HepG2 (cell line): ENCODE data around the gene IZUMO4. TPM values are rescaled to one million over a fixed set of nuclear protein-coding genes. Genes with fewer than 3 reads are reported as not detected.
A peak's percentile ranks its signal among the peaks of the same experiment; 100 is the strongest.
"Not testable (repeated sequence)": the region's sequence is repeated elsewhere in the genome, so short reads cannot be mapped to it uniquely, and the experiment has no call there.

Experiments
- ATAC-seq: fragments of 200-7000 bp; cut with Tn5 transposase; 3 replicates; pipeline ENCODE4 v1.9.1; 2020; ENCODE audit warnings: mild to moderate bottlenecking, moderate library complexity
- BruUV-seq: library from RNA; stranded (reverse); fragments of 400-500 nt; replicated peaks from 2 replicates; lab custom pipeline; 2021; lab: Mats Ljungman, UMichigan
- CTCF ChIA-PET: fragments of 300-600 bp; formaldehyde crosslinking; extraction: SDS; loops from one replicate; lab custom pipeline; 2021; ENCODE audit warnings: low total read pairs, inconsistent platforms, low intra/inter-chr PET ratio; lab: Yijun Ruan, JAX
- POLR2A ChIA-PET: fragments of 350-600 bp; sonication (Branson Sonifier 250); formaldehyde crosslinking; loops from one replicate; lab custom pipeline; 2020; ENCODE audit warnings: antibody characterized with exemption, inconsistent platforms; lab: Yijun Ruan, JAX
- DNase-seq: peaks from one replicate; pipeline ENCODE4 v3.0.0-alpha.2; 2015; ENCODE audit warnings: low spot score
- FAIRE-seq: peaks from 3 replicates; lab custom pipeline; 2011; peaks lifted over from hg19 to GRCh38; lab: Jason Lieb, UNC
- H2AFZ ChIP-seq: one replicate; pipeline ENCODE4 v1.6.1; 2011; ENCODE audit warnings: low read length, inconsistent platforms
- H3K27ac ChIP-seq: fragments of 300-600 bp; 3 replicates; pipeline ENCODE4 v1.8.0; 2011; ENCODE audit warnings: mixed run types, mild to moderate bottlenecking, mixed read lengths, low read length, inconsistent platforms; ENCODE audit not compliant: insufficient read depth; ENCODE audit errors: extremely low read length
- H3K27me3 ChIP-seq, 2 experiments: fragments of 200-600 bp in 1 of 2; 2 replicates in 1 of 2; 3 replicates in 1 of 2; pipeline versions ENCODE4 v1.6.0 to v1.8.0; 2011; ENCODE audit warnings: low read length in 2 of 2, mild to moderate bottlenecking in 2 of 2, moderate library complexity in 2 of 2, inconsistent platforms in 1 of 2; ENCODE audit not compliant: insufficient read depth in 2 of 2, control insufficient read depth in 1 of 2
- H3K36me3 ChIP-seq, 2 experiments: fragments of 200-600 bp in 1 of 2; replicated peaks in 1 of 2; 2 replicates in 1 of 2; 3 replicates in 1 of 2; pipeline versions ENCODE4 v1.5.1 to v1.8.0; 2011; ENCODE audit warnings: low read length in 2 of 2, inconsistent platforms in 1 of 2; ENCODE audit not compliant: insufficient read depth in 2 of 2, control insufficient read depth in 1 of 2
- H3K4me1 ChIP-seq: 2 replicates; pipeline ENCODE4 v1.5.1; 2012; ENCODE audit warnings: low read length, inconsistent platforms; ENCODE audit not compliant: insufficient read depth
- H3K4me2 ChIP-seq: 2 replicates; pipeline ENCODE4 v1.6.0; 2011; ENCODE audit warnings: low read depth, low read length, inconsistent platforms
- H3K4me3 ChIP-seq, 3 experiments: fragments of 200-600 bp in 1 of 3; sonication (generic), shearing (Covaris generic) in 1 of 3; replicated peaks in 1 of 3; 2 replicates each; pipeline ENCODE4 v1.5.1; 2011 to 2016; ENCODE audit warnings: low read length in 3 of 3, inconsistent platforms in 2 of 3, low read depth in 2 of 3, mild to moderate bottlenecking in 2 of 3, control low read depth in 1 of 3, mixed read lengths in 1 of 3; ENCODE audit not compliant: insufficient read depth in 1 of 3
- H3K79me2 ChIP-seq: one replicate; pipeline ENCODE4 v1.6.1; 2011; ENCODE audit warnings: low read length, inconsistent platforms; ENCODE audit not compliant: insufficient read depth
- H3K9ac ChIP-seq: 2 replicates; pipeline ENCODE4 v1.6.0; 2011; ENCODE audit warnings: mild to moderate bottlenecking, low read depth, low read length, inconsistent platforms; ENCODE audit not compliant: insufficient read depth
- H3K9me3 ChIP-seq: 2 replicates; pipeline ENCODE4 v1.5.1; 2012; ENCODE audit warnings: mild to moderate bottlenecking, low read length
- H4K20me1 ChIP-seq: 2 replicates; pipeline ENCODE4 v1.6.0; 2011; ENCODE audit warnings: inconsistent platforms, mild to moderate bottlenecking, low read length, moderate library complexity; ENCODE audit not compliant: insufficient read depth
- AKAP8 ChIP-seq: sonication (generic); formaldehyde crosslinking; IDR thresholded peaks from 2 replicates; pipeline ENCODE4 v1.5.1; 2020; ENCODE audit warnings: mild to moderate bottlenecking, missing genetic modification reagents
- ZNF10 ChIP-seq: sonication (generic); formaldehyde crosslinking; IDR thresholded peaks from 2 replicates; pipeline ENCODE4 v1.4.0; 2020; ENCODE audit warnings: mild to moderate bottlenecking, low read depth, missing genetic modification reagents, borderline replicate concordance
- WGBS: methylation state at CpG from one replicate; pipeline ENCODE4 v1.1.6; 2017; ENCODE audit warnings: low lambda C conversion rate; 5-methylcytosine and 5-hydroxymethylcytosine counted together
- in situ Hi-C: cut with HindIII; loops from 2 replicates; pipeline ENCODE4 v1.10.0; 2017; ENCODE audit warnings: low pct_unique_long_range_greater_than_20kb; ENCODE audit not compliant: extremely low pct_ligation_motif_present
- intact Hi-C: fragments of 100-400 bp; cut with micrococcal nuclease; formaldehyde crosslinking; loops from one replicate; pipeline ENCODE4 v1.10.0; 2022; ENCODE audit not compliant: unreplicated experiment
- polyA plus RNA-seq, 8 experiments: library from polyadenylated mRNA; depleted of rRNA in 3 of 8; stranded (reverse) in 7 of 8; unstranded in 1 of 8; fragments of >200 nt; fragmentation: Illumina TruSeq in 4 of 8; extraction: Trizol in 4 of 8; gene quantifications; 2 replicates each; pipeline versions ENCODE4 v1.2.1 to v1.2.3, GENCODE V29; 2011 to 2016; ENCODE audit warnings: low read depth in 4 of 8, missing spikeins in 1 of 8, mixed read lengths in 1 of 8; ENCODE audit not compliant: insufficient read depth in 1 of 8
- total RNA-seq, 5 experiments: library from RNA; depleted of rRNA; stranded (reverse); fragments of >200 nt; fragmentation: Illumina TruSeq; extraction: Trizol; gene quantifications; 2 replicates each; pipeline ENCODE4 v1.2.3, GENCODE V29; 2016; ENCODE audit warnings: low read depth in 1 of 5
- TF ChIP-seq, protein P1 (sequence below): sonication (generic); formaldehyde crosslinking; IDR thresholded peaks from 2 replicates; pipeline ENCODE4 v1.4.0; 2020; ENCODE audit warnings: missing genetic modification reagents
- TF ChIP-seq, protein P2 (sequence below): sonication (generic); formaldehyde crosslinking; IDR thresholded peaks from 2 replicates; pipeline ENCODE4 v1.4.0; 2020; ENCODE audit warnings: missing genetic modification reagents, borderline replicate concordance

IZUMO4 gene
- total and polyA plus RNA-seq, 2 of the 13 experiments (the other 11 are each of a cell fraction or from before 2014, with no cell fraction given), result 0.77 to 3.9 TPM

DNA sequence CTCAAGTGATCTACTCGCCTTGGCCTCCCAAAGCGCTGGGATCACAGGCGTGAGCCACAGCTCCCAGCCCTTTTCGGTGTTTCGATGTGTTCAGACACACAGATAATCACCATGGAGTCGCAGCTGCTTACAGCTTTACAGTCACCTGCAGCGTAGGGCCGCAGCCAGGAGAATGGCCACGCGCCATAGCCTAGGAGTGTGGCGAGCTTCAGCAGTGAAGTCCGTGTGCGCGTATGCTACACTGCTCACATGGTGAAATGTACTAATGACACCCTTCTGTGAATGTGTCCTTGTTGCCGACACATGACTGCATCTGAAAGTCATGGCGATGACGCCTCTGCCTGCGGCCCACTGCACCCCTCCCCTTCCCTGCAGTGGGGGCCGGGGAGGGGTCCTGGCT is 31.0 kb downstream of the IZUMO4 start:
- intact Hi-C loops, result no loop called here
- TF ChIP-seq, protein P1, sequence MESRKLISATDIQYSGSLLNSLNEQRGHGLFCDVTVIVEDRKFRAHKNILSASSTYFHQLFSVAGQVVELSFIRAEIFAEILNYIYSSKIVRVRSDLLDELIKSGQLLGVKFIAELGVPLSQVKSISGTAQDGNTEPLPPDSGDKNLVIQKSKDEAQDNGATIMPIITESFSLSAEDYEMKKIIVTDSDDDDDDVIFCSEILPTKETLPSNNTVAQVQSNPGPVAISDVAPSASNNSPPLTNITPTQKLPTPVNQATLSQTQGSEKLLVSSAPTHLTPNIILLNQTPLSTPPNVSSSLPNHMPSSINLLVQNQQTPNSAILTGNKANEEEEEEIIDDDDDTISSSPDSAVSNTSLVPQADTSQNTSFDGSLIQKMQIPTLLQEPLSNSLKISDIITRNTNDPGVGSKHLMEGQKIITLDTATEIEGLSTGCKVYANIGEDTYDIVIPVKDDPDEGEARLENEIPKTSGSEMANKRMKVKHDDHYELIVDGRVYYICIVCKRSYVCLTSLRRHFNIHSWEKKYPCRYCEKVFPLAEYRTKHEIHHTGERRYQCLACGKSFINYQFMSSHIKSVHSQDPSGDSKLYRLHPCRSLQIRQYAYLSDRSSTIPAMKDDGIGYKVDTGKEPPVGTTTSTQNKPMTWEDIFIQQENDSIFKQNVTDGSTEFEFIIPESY (CRISPR knock-in tag), result peak; percentile 34; the same call in 1 of the 2 replicates
- TF ChIP-seq AKAP8 (CRISPR knock-in tag), result 0 out of 2 replicates have a peak, but pooled peaks have one; percentile 16
- no peak for TF ChIP-seq ZNF10 (CRISPR knock-in tag)
- TF ChIP-seq, protein P2, sequence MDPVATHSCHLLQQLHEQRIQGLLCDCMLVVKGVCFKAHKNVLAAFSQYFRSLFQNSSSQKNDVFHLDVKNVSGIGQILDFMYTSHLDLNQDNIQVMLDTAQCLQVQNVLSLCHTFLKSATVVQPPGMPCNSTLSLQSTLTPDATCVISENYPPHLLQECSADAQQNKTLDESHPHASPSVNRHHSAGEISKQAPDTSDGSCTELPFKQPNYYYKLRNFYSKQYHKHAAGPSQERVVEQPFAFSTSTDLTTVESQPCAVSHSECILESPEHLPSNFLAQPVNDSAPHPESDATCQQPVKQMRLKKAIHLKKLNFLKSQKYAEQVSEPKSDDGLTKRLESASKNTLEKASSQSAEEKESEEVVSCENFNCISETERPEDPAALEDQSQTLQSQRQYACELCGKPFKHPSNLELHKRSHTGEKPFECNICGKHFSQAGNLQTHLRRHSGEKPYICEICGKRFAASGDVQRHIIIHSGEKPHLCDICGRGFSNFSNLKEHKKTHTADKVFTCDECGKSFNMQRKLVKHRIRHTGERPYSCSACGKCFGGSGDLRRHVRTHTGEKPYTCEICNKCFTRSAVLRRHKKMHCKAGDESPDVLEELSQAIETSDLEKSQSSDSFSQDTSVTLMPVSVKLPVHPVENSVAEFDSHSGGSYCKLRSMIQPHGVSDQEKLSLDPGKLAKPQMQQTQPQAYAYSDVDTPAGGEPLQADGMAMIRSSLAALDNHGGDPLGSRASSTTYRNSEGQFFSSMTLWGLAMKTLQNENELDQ (CRISPR knock-in tag), result no peak
- no peaks in the 10 kb centered on the region for H3K4me1 ChIP-seq
- DNase-seq, result no peak
- no peaks in the 10 kb centered on the region for H3K9me3 ChIP-seq
- H4K20me1 ChIP-seq, result no peaks in the 10 kb centered on the region
- ATAC-seq, result no peak
- H3K4me3 ChIP-seq, result no peak overlapping the region
- WGBS, result 100% methylated on average over 6 of the region's 19 CpGs
- H3K27ac ChIP-seq, result no peak overlapping the region
- FAIRE-seq, result no peak
- in situ Hi-C loops, result no loop called here
- peaks cover 31 to 61% of the 10 kb centered on the region in 2 experiments; a peak in 4 of 5 replicates for H3K36me3 ChIP-seq
- CTCF ChIA-PET, result no interaction called here
- no peak overlapping the region for H2AFZ ChIP-seq
- H3K4me2 ChIP-seq, result no peak overlapping the region
- BruUV-seq, result no TSS peak
- H3K9ac ChIP-seq, result no peak overlapping the region
- H3K79me2 ChIP-seq, result no peaks in the 10 kb centered on the region
- H3K27me3 ChIP-seq, result no peaks in the 10 kb centered on the region
- POLR2A ChIA-PET, result no interaction called here

DNA sequence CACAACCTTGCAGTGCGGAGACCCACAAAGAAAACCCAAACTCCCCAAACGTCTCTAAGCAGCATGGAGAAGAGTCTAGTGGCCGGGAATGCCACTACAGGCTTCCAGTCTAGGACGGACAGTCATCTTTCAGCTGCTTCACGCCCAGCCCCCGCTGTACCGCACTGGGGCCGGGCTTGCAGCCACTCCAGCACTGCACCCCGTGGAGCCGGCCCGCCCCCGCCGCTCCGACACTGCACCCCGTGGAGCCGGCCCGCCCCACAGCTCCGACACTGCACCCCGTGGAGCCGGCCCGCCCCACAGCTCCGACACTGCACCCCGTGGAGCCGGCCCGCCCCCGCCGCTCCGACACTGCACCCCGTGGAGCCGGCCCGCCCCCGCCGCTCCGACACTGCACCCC is 31.5 kb downstream of the IZUMO4 start:
- H4K20me1 ChIP-seq, H3K4me1 ChIP-seq, H3K79me2 ChIP-seq, H2AFZ ChIP-seq, H3K27me3 ChIP-seq, in situ Hi-C loops, FAIRE-seq, H3K9me3 ChIP-seq, CTCF ChIA-PET, BruUV-seq, ATAC-seq, H3K9ac ChIP-seq, H3K4me2 ChIP-seq, intact Hi-C loops, H3K4me3 ChIP-seq, H3K27ac ChIP-seq, POLR2A ChIA-PET, DNase-seq: not testable (repeated sequence)
- 95% methylated on average over 21 of the region's 34 CpGs for WGBS
- H3K36me3 ChIP-seq, result peaks cover 31 to 61% of the 10 kb centered on the region in 2 experiments; a peak in 4 of 5 replicates
